MG63 (cell line): ENCODE results near the gene IL6R. TPM values are rescaled to one million over a fixed set of nuclear protein-coding genes. Genes with fewer than 3 reads are reported as not detected.
A peak's percentile ranks its signal among the peaks of the same experiment; 100 is the strongest.

ENCODE experiments used
- DNase-seq: peaks from one replicate; pipeline ENCODE4 v3.0.0-alpha.2; 2020
- H3K27me3 ChIP-seq: fragments of 250-450 bp; sonication (Bioruptor Pico); 2 replicates; pipeline ENCODE4 v1.5.1; 2020; ENCODE audit warnings: mild to moderate bottlenecking, moderate library complexity
- H3K36me3 ChIP-seq: fragments of 250-450 bp; sonication (Bioruptor Pico); 2 replicates; pipeline ENCODE4 v1.5.1; 2020; ENCODE audit warnings: mild to moderate bottlenecking, moderate library complexity
- H3K4me3 ChIP-seq: fragments of 250-450 bp; sonication (Bioruptor Pico); 2 replicates; pipeline ENCODE4 v1.5.1; 2020; ENCODE audit warnings: mild to moderate bottlenecking, moderate library complexity
- H3K9me3 ChIP-seq: fragments of 250-450 bp; sonication (Bioruptor Pico); 2 replicates; pipeline ENCODE4 v1.5.1; 2020; ENCODE audit warnings: mild to moderate bottlenecking, moderate library complexity
- total RNA-seq: library from RNA; depleted of rRNA; stranded (reverse); fragments of >200 nt; shearing (Covaris generic); gene quantifications from 2 replicates; pipeline ENCODE4 v1.2.3, GENCODE V29; 2014; ENCODE audit warnings: low replicate concordance

IL6R gene
- total RNA-seq, 1 experiment from 2014 or later = 10.0 TPM

DNA sequence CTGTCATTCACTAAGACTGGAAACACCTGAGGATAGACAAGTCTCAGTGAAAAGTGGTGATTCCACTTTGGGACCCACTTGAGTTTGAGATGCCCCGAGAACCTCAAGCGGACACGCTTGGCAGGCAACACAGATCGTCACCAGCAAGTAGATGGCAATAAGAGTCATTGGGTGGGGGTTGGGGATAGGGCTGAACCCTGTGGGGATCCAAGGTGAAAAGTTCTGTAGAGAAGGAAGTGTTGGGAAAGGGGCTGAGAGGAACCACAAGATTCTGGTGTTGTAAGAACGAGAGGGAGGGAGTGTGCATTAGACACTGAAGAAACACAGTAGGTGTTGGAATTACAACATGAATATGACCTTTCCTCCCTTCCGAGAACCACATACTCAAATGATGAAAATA lies 51.5 kb downstream of the IL6R start:
- DNase-seq = no peak
- Histone ChIP-seq H3K9me3 (no peaks in the 10 kb centered on the region), H3K27me3 (no peaks in the 10 kb centered on the region), H3K36me3 (peaks cover 9% of the 10 kb centered on the region; the same call in 1 of the 2 replicates), H3K4me3 (no peak overlapping the region)

- no peak overlapping the region for H3K4me3 ChIP-seq
- no peaks in the 10 kb centered on the region for H3K27me3 ChIP-seq
- H3K36me3 ChIP-seq = peaks cover 4% of the 10 kb centered on the region; the same call in 1 of the 2 replicates
- DNase-seq = no peak
- H3K9me3 ChIP-seq = no peaks in the 10 kb centered on the region
Observed at GRCh38 chr1:154459080-154459479, 53.9 kb downstream of the IL6R start.

DNA sequence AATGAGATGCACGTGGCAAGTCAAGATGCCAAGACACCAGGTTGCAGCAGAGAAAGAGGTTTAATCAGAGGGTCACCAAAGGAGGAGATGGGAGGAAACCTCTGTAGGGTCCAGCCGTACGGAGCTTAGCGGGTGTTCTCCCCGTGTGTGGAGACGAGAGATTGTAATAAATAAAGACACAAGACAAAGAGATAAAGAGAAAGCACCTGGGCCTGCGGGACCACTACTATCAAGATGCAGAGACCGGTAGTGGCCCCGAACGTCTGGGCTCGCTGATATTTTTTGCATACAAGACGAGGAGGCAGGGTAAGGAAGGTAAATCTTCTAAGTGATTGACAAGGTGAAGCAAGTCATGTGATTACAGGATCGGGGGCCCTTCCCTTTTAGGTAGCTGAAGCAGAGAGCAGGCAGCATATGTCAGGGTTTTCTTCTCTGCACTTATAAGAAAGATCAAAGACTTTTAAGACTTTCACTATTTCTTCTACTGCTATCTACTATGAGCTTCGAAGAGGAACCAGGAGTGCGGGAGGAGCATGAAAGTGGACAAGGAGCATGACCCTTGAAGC lies 55.6 kb downstream of the IL6R start:
- H3K36me3 ChIP-seq = peaks cover 4% of the 10 kb centered on the region; the same call in 1 of the 2 replicates
- H3K4me3 ChIP-seq = no peak overlapping the region
- H3K9me3 ChIP-seq = no peaks in the 10 kb centered on the region
- no peaks in the 10 kb centered on the region for H3K27me3 ChIP-seq
- DNase-seq = no peak

GRCh38 chr1:154463512-154463990 lies 58.4 kb downstream of the IL6R start:
- Histone ChIP-seq H3K27me3 (no peaks in the 10 kb centered on the region), H3K9me3 (no peaks in the 10 kb centered on the region)
- DNase-seq = peak; percentile 63

GRCh38 chr1:154465621-154466195 lies 60.6 kb downstream of the IL6R start:
- H3K4me3 ChIP-seq = no peak overlapping the region
- no peak for DNase-seq
- H3K9me3 ChIP-seq = no peaks in the 10 kb centered on the region
- H3K36me3 ChIP-seq = no peaks in the 10 kb centered on the region
- no peaks in the 10 kb centered on the region for H3K27me3 ChIP-seq

More at GRCh38 chr1:154463512-154463990, 58.4 kb downstream of the IL6R start:
- Histone ChIP-seq H3K4me3 (no peak overlapping the region), H3K36me3 (no peaks in the 10 kb centered on the region)

GRCh38 chr1:154466206-154466605 lies 61.1 kb downstream of the IL6R start:
- Histone ChIP-seq H3K9me3 (no peaks in the 10 kb centered on the region), H3K4me3 (no peak overlapping the region), H3K27me3 (no peaks in the 10 kb centered on the region), H3K36me3 (no peaks in the 10 kb centered on the region)
- no peak for DNase-seq

DNA sequence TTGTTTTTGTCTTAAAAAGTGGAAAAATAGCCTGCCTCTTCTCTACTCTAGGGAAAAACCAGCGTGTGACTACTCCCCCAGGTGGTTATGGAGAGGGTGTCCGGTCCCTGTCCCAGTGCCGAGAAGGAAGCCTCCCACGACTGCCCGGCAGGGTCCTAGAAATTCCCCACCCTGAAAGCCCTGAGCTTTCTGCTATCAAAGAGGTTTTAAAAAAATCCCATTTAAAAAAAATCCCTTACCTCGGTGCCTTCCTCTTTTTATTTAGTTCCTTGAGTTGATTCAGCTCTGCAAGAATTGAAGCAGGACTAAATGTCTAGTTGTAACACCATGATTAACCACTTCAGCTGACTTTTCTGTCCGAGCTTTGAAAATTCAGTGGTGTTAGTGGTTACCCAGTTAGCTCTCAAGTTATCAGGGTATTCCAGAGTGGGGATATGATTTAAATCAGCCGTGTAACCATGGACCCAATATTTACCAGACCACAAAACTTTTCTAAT lies 61.8 kb downstream of the IL6R start:
- no peak overlapping the region for H3K4me3 ChIP-seq
- no peak for DNase-seq

DNA sequence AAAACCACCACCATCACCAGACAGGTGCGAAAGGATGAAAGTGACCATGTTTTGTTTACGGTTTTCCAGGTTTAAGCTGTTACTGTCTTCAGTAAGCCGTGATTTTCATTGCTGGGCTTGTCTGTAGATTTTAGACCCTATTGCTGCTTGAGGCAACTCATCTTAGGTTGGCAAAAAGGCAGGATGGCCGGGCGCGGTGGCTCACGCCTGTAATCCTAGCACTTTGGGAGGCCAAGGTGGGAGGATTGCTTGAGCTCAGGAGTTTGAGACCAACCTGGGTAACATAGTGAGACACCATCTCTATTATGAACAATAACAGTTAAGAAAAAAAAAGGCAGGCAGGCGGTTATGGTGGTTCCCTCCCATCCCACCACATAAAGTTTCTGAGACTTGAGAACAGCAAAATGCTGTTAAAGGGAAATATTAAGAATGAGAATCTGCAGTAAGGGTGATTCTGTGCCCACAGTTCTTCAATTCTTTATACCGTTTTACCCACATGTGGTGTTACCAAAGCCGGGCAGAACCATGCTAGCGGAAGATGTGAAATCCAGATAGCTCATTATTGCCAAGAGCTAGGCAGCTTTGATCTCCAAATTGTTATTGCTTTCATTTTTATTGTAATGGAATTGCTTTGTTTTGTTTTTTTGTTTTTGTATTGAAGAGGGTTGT lies 62.4 kb downstream of the IL6R start:
- Histone ChIP-seq H3K9me3 (no peaks in the 10 kb centered on the region), H3K27me3 (no peaks in the 10 kb centered on the region), H3K4me3 (no peak overlapping the region), H3K36me3 (no peaks in the 10 kb centered on the region)
- DNase-seq = no peak

More for the DNA sequence above, 61.8 kb downstream of the IL6R start:
- Histone ChIP-seq H3K9me3 (no peaks in the 10 kb centered on the region), H3K36me3 (no peaks in the 10 kb centered on the region), H3K27me3 (no peaks in the 10 kb centered on the region)

- H3K27me3 ChIP-seq = no peaks in the 10 kb centered on the region
- no peak overlapping the region for H3K4me3 ChIP-seq
- no peaks in the 10 kb centered on the region for H3K9me3 ChIP-seq
- DNase-seq = no peak
- H3K36me3 ChIP-seq = no peaks in the 10 kb centered on the region
Observed at GRCh38 chr1:154468535-154469250, 63.5 kb downstream of the IL6R start.

DNA sequence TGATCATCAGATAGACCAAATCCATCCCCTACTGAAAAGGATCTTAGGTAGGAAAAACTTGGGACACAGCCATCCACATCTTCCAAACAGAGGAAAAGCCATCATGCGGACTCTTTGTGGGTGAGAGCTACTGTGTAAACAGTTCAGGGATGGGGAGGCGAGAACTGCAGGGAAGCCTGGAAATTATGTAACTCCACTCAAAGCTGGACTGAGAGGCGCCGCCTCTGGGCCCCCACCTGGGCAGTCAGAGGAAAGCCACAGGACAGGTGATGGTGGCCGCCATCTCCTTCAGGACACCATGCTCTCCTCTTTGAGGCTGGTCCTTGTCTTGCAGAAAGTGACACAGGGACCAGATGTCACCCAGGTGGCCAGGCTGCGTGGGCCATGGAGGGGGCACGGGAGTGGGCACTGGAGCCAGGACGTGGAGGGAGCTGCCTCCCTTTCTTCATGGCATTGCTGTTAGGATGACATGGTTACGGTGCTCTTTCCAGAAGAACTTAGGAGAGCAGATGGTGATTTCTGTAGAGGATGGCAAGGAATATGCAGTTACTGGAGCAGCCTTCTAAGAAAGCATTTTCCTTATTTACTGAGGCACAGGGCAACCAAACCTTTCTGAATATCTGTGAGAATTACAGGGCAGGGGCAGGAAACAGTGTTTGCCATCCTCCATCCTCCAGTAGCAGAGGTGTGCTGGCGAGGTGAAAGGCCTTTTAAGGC lies 64.9 kb downstream of the IL6R start:
- no peak overlapping the region for H3K4me3 ChIP-seq
- no peaks in the 10 kb centered on the region for H3K36me3 ChIP-seq
- no peak for DNase-seq
- H3K27me3 ChIP-seq = no peaks in the 10 kb centered on the region
- H3K9me3 ChIP-seq = no peaks in the 10 kb centered on the region

- DNase-seq = no peak
- H3K36me3 ChIP-seq = no peaks in the 10 kb centered on the region
- no peak overlapping the region for H3K4me3 ChIP-seq
- no peaks in the 10 kb centered on the region for H3K27me3 ChIP-seq
- H3K9me3 ChIP-seq = no peaks in the 10 kb centered on the region
Observed at GRCh38 chr1:154471304-154471703, 66.2 kb downstream of the IL6R start.

DNA sequence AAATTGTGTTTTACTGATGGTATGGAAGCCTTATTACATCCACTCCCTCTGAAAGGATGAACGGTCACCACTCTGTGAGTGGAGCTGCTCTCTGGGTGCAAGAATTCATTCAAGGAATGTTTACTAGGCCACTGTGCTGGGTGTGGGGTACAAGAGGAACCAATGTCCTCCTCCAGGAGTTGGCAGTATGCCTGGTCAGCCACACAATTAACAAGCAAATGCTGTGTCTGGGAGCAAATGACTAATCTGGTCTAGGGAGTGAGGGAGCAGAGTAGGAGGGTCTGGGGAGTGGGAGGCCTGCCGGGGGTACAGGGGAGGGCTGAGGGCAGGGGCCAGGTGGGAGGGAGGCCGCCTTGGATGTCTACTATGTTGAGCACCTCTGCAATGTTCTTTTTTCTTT lies 69.7 kb downstream of the IL6R start:
- H3K9me3 ChIP-seq = no peaks in the 10 kb centered on the region
- H3K4me3 ChIP-seq = no peak overlapping the region
- no peaks in the 10 kb centered on the region for H3K36me3 ChIP-seq
- peak; percentile 45 for DNase-seq
- no peaks in the 10 kb centered on the region for H3K27me3 ChIP-seq

GRCh38 chr1:154476791-154477190 lies 71.6 kb downstream of the IL6R start:
- no peaks in the 10 kb centered on the region for H3K36me3 ChIP-seq
- no peak overlapping the region for H3K4me3 ChIP-seq
- H3K9me3 ChIP-seq = no peaks in the 10 kb centered on the region
- H3K27me3 ChIP-seq = no peaks in the 10 kb centered on the region
- no peak for DNase-seq

DNA sequence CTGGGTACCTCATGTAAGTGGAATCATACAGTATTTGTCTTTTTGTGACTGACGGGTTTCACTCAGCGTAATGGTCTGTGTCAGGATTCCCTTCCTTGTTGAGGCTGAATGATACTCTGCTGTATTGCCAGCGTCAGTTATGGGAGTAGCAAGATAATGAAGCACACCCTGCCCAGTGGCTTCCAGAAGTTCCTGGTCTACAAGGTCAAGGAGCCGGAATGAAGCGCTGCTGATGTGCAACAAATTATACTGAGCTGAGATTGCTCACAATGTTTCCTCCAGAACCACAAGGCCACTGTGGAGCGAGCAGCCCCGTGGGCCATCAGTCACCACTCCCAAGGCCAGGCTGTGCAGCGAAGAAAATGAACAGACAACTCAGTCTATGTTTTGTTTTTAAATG lies 72.9 kb downstream of the IL6R start:
- no peak for DNase-seq
- no peak overlapping the region for H3K4me3 ChIP-seq
- no peaks in the 10 kb centered on the region for H3K36me3 ChIP-seq
- no peaks in the 10 kb centered on the region for H3K27me3 ChIP-seq
- H3K9me3 ChIP-seq = no peaks in the 10 kb centered on the region

DNA sequence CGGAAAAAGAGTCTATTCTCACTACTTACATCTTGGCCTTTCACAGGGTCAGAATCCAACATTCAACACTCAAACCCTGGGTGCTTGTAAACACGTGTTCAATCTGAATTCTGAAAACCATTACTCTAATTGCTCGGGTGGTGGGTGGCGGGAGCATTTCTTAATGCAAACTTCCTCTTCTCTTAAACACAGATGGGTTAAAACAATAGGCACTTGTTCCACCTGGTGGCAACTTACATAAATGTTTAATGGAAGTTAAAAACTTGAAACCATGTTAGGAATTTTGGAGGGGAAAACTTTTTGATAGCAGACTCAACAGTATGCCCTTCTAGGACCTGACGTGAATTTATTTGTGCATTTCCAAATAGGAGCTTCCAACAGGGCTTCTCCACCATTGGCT lies 73.5 kb downstream of the IL6R start:
- DNase-seq = no peak
- no peaks in the 10 kb centered on the region for H3K9me3 ChIP-seq
- no peaks in the 10 kb centered on the region for H3K36me3 ChIP-seq
- no peak overlapping the region for H3K4me3 ChIP-seq
- no peaks in the 10 kb centered on the region for H3K27me3 ChIP-seq

- H3K36me3 ChIP-seq = no peaks in the 10 kb centered on the region
- H3K27me3 ChIP-seq = no peaks in the 10 kb centered on the region
- DNase-seq = peak; percentile 53
- H3K9me3 ChIP-seq = no peaks in the 10 kb centered on the region
- H3K4me3 ChIP-seq = no peak overlapping the region
Observed at GRCh38 chr1:154479764-154480421, 74.8 kb downstream of the IL6R start.
